H4 (cell line): ENCODE data around the gene UBALD2. TPM values are rescaled to one million over a fixed set of nuclear protein-coding genes. Genes with fewer than 3 reads are reported as not detected.

Experiments
- DNase-seq: peaks from one replicate; pipeline ENCODE4 v3.0.0-alpha.2; 2015; ENCODE audit warnings: low spot score
- total RNA-seq: library from RNA; depleted of rRNA; stranded (reverse); fragments of >200 nt; shearing (Covaris generic); gene quantifications from 2 replicates; pipeline ENCODE4 v1.2.3, GENCODE V29; 2014; rRNA removed

The UBALD2 gene
- total RNA-seq, 1 experiment from 2014 or later: 7.7 TPM

GRCh38 chr17:76318586-76318985 is 53.4 kb downstream of the UBALD2 start:
- DNase-seq: no peak

Other genes starting within 250 kb of the UBALD2 start
- not detected in 2 replicates for gene EVPL, start 238.0 kb upstream of the UBALD2 start, total RNA-seq
- gene SRP68, start 192.8 kb upstream of the UBALD2 start, total RNA-seq: 37.3 and 39.7 TPM in 2 replicates
- 0.14 TPM in 1 of 2 replicates, not detected in the other for gene GALR2, start 190.6 kb upstream of the UBALD2 start, total RNA-seq
- gene ZACN, start 186.2 kb upstream of the UBALD2 start, total RNA-seq: not detected in 2 replicates
- 51.4 and 51.5 TPM in 2 replicates for gene EXOC7, start 161.6 kb upstream of the UBALD2 start, total RNA-seq
- gene FOXJ1, start 124.1 kb upstream of the UBALD2 start, total RNA-seq: not detected in 2 replicates
- 6.8 and 7.8 TPM in 2 replicates for gene RNF157, start 24.9 kb upstream of the UBALD2 start, total RNA-seq
- 2.3 and 2.4 TPM in 2 replicates for gene QRICH2, start 42.9 kb downstream of the UBALD2 start, total RNA-seq
- 48.1 and 49.7 TPM in 2 replicates for gene PRPSAP1, start 88.6 kb downstream of the UBALD2 start, total RNA-seq
- 7.8 and 9.2 TPM in 2 replicates for gene SPHK1, start 119.3 kb downstream of the UBALD2 start, total RNA-seq
- gene UBE2O, start 187.8 kb downstream of the UBALD2 start, total RNA-seq: 14.7 and 16.2 TPM in 2 replicates
- gene AANAT, start 202.3 kb downstream of the UBALD2 start, total RNA-seq: not detected in 2 replicates
- gene RHBDF2, start 236.1 kb downstream of the UBALD2 start, total RNA-seq: 9.0 and 17.4 TPM in 2 replicates